GM21825 (cell line): ENCODE results near the gene PCSK6.
"Not testable (repeated sequence)": the region's sequence is repeated elsewhere in the genome, so short reads cannot be mapped to it uniquely, and the experiment has no call there.

Experiments
- ATAC-seq: cut with Tn5 transposase; IDR thresholded peaks from one replicate; pipeline ENCODE4 v1.9.1; 2021; ENCODE audit warnings: mild to moderate bottlenecking, moderate library complexity; ENCODE audit not compliant: unreplicated experiment

The PCSK6 gene

GRCh38 chr15:101406036-101406435 lies 83.5 kb downstream of the PCSK6 start:
- ATAC-seq = no peak

- ATAC-seq = no peak
Observed at GRCh38 chr15:101404245-101404644, 85.3 kb downstream of the PCSK6 start.

- ATAC-seq = not testable (repeated sequence)
Observed at GRCh38 chr15:101402883-101403282, 86.6 kb downstream of the PCSK6 start.

- ATAC-seq = no peak
Observed at GRCh38 chr15:101401286-101401685, 88.2 kb downstream of the PCSK6 start.

- no peak for ATAC-seq
Observed at GRCh38 chr15:101399431-101399830, 90.1 kb downstream of the PCSK6 start.

GRCh38 chr15:101398247-101398646 lies 91.3 kb downstream of the PCSK6 start:
- no peak for ATAC-seq

GRCh38 chr15:101397521-101398003 lies 91.9 kb downstream of the PCSK6 start:
- no peak for ATAC-seq

- no peak for ATAC-seq
Observed at GRCh38 chr15:101396484-101397261, 92.8 kb downstream of the PCSK6 start.

GRCh38 chr15:101394654-101395053 lies 94.9 kb downstream of the PCSK6 start:
- ATAC-seq = no peak

- ATAC-seq = no peak
Observed at GRCh38 chr15:101394056-101394630, 95.4 kb downstream of the PCSK6 start.

- ATAC-seq = no peak
Observed at GRCh38 chr15:101393172-101393571, 96.3 kb downstream of the PCSK6 start.

GRCh38 chr15:101391981-101392640 lies 97.4 kb downstream of the PCSK6 start:
- ATAC-seq = peak; percentile 84

- no peak for ATAC-seq
Observed at GRCh38 chr15:101391431-101391830, 98.1 kb downstream of the PCSK6 start.

GRCh38 chr15:101390462-101390861 lies 99.0 kb downstream of the PCSK6 start:
- no peak for ATAC-seq

GRCh38 chr15:101390060-101390459 lies 99.4 kb downstream of the PCSK6 start:
- no peak for ATAC-seq

- no peak for ATAC-seq
Observed at GRCh38 chr15:101389362-101389761, 100.1 kb downstream of the PCSK6 start.

- no peak for ATAC-seq
Observed at GRCh38 chr15:101388046-101388445, 101.5 kb downstream of the PCSK6 start.

GRCh38 chr15:101387574-101387973 lies 101.9 kb downstream of the PCSK6 start:
- ATAC-seq = no peak

- ATAC-seq = no peak
Observed at GRCh38 chr15:101386967-101387366, 102.5 kb downstream of the PCSK6 start.

GRCh38 chr15:101386006-101386405 lies 103.5 kb downstream of the PCSK6 start:
- ATAC-seq = no peak

- no peak for ATAC-seq
Observed at GRCh38 chr15:101384276-101384675, 105.2 kb downstream of the PCSK6 start.

- ATAC-seq = no peak
Observed at GRCh38 chr15:101382544-101382943, 107.0 kb downstream of the PCSK6 start.
